Raji (cell line): ENCODE measurements around the gene MSL2.

Source experiments
- POLR2A ChIP-seq: IDR thresholded peaks from 2 replicates; pipeline ENCODE4 v1.6.1; 2011; ENCODE audit warnings: low read depth, low read length, control low read depth; ENCODE audit not compliant: insufficient read depth

The MSL2 gene

GRCh38 chr3:136196064-136196400 is at the start of gene MSL2:
MSL2 (minus strand) TSS chr3:136196335; CDS start chr3:136195113, 1,222 bp downstream.
- TF ChIP-seq POLR2A: peak; percentile 86

- no peak for TF ChIP-seq POLR2A
These were observed 49.6 kb upstream of the MSL2 start for GRCh38 chr3:136245691-136246090.

- no peak for TF ChIP-seq POLR2A
These were observed 43.0 kb upstream of the MSL2 start for GRCh38 chr3:136239094-136239493.

- TF ChIP-seq POLR2A: no peak
These were observed 42.0 kb upstream of the MSL2 start for GRCh38 chr3:136237961-136238649.

- no peak for TF ChIP-seq POLR2A
These were observed 41.0 kb upstream of the MSL2 start for GRCh38 chr3:136237103-136237502.

- TF ChIP-seq POLR2A: no peak
These were observed 40.0 kb upstream of the MSL2 start for GRCh38 chr3:136236109-136236508.

GRCh38 chr3:136235545-136235944 is 39.4 kb upstream of the MSL2 start:
- TF ChIP-seq POLR2A: no peak

- TF ChIP-seq POLR2A: no peak
These were observed 36.3 kb upstream of the MSL2 start for GRCh38 chr3:136232413-136232812.

GRCh38 chr3:136211547-136211946 is 15.4 kb upstream of the MSL2 start:
- no peak for TF ChIP-seq POLR2A

- no peak for TF ChIP-seq POLR2A
These were observed 13.8 kb upstream of the MSL2 start for GRCh38 chr3:136209921-136210320.

- TF ChIP-seq POLR2A: no peak
These were observed 11.5 kb upstream of the MSL2 start for GRCh38 chr3:136207489-136208115.

- TF ChIP-seq POLR2A: no peak
These were observed 1.1 kb upstream of the MSL2 start for GRCh38 chr3:136197159-136197793.

- peak; percentile 59 for TF ChIP-seq POLR2A
These were observed 445 bp upstream of the MSL2 start for GRCh38 chr3:136196401-136197158.

GRCh38 chr3:136195258-136196063 is 674 bp downstream of the MSL2 start:
- TF ChIP-seq POLR2A: no peak

GRCh38 chr3:136194409-136195257 is 1.5 kb downstream of the MSL2 start:
- TF ChIP-seq POLR2A: no peak
